ENCODE data around the gene ADAMTS17. TPM values are rescaled to one million over a fixed set of nuclear protein-coding genes. Genes with fewer than 3 reads are reported as not detected.

The ADAMTS17 gene
- total RNA-seq, 1 experiment from 2014 or later, result 7.7 TPM

DNA sequence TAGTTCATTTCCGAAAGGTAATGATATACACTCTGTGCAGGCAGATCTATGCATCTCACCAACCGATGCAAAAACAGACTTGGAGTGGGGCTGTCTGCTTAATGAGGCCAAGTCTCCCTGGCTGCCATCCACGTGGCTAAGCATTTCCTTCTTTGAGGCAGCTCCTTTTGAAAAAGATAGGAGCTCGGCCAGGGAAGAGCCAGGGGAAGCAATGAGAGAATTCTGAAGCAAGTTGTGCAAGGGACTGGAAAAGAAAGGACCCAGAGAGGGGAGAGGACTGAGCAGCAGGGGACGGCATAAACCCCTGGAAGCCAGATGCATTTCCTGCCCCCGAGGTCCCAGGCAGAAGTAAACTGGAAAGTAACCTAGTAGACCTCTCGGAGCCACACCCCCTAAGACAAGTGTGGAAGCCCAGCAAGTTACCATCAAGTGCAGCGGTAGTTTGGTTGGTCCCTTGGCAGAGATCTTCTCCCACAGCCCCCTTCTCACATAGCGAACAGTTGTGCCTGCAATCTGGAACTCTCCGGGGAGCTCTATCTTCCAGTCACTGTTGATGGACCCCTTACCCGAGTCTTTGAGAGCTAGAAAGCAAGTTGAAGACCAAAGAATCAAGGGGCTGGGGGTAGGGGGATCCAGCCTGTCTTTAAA is 288.2 kb downstream of the ADAMTS17 start:
- DNase-seq (ENCODE audit: unreplicated experiment), result no peak
- Mint-ChIP-seq H3K9me3 (ENCODE audit: unreplicated experiment) (no peaks in the 10 kb centered on the region), H3K4me1 (ENCODE audit: insufficient read depth, unreplicated experiment) (no peaks in the 10 kb centered on the region), H3K4me3 (ENCODE audit: unreplicated experiment) (no peak overlapping the region), H3K27ac (ENCODE audit: low read depth, unreplicated experiment) (no peak overlapping the region), H3K27me3 (ENCODE audit: insufficient read depth, unreplicated experiment) (no peaks in the 10 kb centered on the region), H3K36me3 (ENCODE audit: insufficient read depth, unreplicated experiment) (no peaks in the 10 kb centered on the region)
- ChIA-PET POLR2A (interaction anchor here (0.6 kb wide), 1 partner anchor 124 kb away, joined by 3 read pairs; no protein-coding TSS in a partner anchor), CTCF (interaction anchor here (0.6 to 0.9 kb wide), 2 partner anchors 12 to 84 kb away, joined by 3 read pairs; no protein-coding TSS in a partner anchor)
- no TSS peak for BruUV-seq (replicated peaks)
- intact Hi-C loops (cut with micrococcal nuclease), result no loop called here
- no peak for TF ChIP-seq CTCF (IDR thresholded peaks at IDR 0.05; ENCODE audit: unreplicated experiment)

- H3K4me3 Mint-ChIP-seq (ENCODE audit: unreplicated experiment), result no peak overlapping the region
- no peaks in the 10 kb centered on the region for H3K9me3 Mint-ChIP-seq (ENCODE audit: unreplicated experiment)
- CTCF ChIA-PET, result interaction anchor here (0.9 kb wide), 1 partner anchor 11 kb away, joined by 3 read pairs; no protein-coding TSS in a partner anchor
- POLR2A ChIA-PET, result interaction anchor here (0.6 kb wide), 1 partner anchor 397 kb away, joined by 3 read pairs; no protein-coding TSS in a partner anchor
- intact Hi-C loops (cut with micrococcal nuclease), result no loop called here
- no peaks in the 10 kb centered on the region for H3K27me3 Mint-ChIP-seq (ENCODE audit: insufficient read depth, unreplicated experiment)
- no peak overlapping the region for H3K27ac Mint-ChIP-seq (ENCODE audit: low read depth, unreplicated experiment)
- H3K36me3 Mint-ChIP-seq (ENCODE audit: insufficient read depth, unreplicated experiment), result no peaks in the 10 kb centered on the region
- BruUV-seq (replicated peaks), result no TSS peak
- no peak for TF ChIP-seq CTCF (IDR thresholded peaks at IDR 0.05; ENCODE audit: unreplicated experiment)
- no peak for DNase-seq (ENCODE audit: unreplicated experiment)
- no peaks in the 10 kb centered on the region for H3K4me1 Mint-ChIP-seq (ENCODE audit: insufficient read depth, unreplicated experiment)
Observed at GRCh38 chr15:100052716-100053473, 288.9 kb downstream of the ADAMTS17 start.

- no TSS peak for BruUV-seq (replicated peaks)
Observed at GRCh38 chr15:100050877-100051786, 290.6 kb downstream of the ADAMTS17 start.

More at GRCh38 chr15:100050877-100051786, 290.6 kb downstream of the ADAMTS17 start:
- no peak for TF ChIP-seq CTCF (IDR thresholded peaks at IDR 0.05; ENCODE audit: unreplicated experiment)
- Mint-ChIP-seq H3K4me3 (ENCODE audit: unreplicated experiment) (no peak overlapping the region), H3K4me1 (ENCODE audit: insufficient read depth, unreplicated experiment) (no peaks in the 10 kb centered on the region), H3K27ac (ENCODE audit: low read depth, unreplicated experiment) (no peak overlapping the region), H3K36me3 (ENCODE audit: insufficient read depth, unreplicated experiment) (no peaks in the 10 kb centered on the region), H3K27me3 (ENCODE audit: insufficient read depth, unreplicated experiment) (no peaks in the 10 kb centered on the region), H3K9me3 (ENCODE audit: unreplicated experiment) (peaks cover 7% of the 10 kb centered on the region)
- POLR2A ChIA-PET, result no interaction called here
- DNase-seq (ENCODE audit: unreplicated experiment), result no peak
- CTCF ChIA-PET, result no interaction called here
- intact Hi-C loops (cut with micrococcal nuclease), result no loop called here

Measured in MCF 10A (cell line).